K562 (cell line): ENCODE results near the gene ACP4. TPM values are rescaled to one million over a fixed set of nuclear protein-coding genes. Genes with fewer than 3 reads are reported as not detected.
"Not testable (repeated sequence)": the region's sequence is repeated elsewhere in the genome, so short reads cannot be mapped to it uniquely, and the experiment has no call there.

Experiments used
- ATAC-seq: fragments of 200-7000 bp; cut with Tn5 transposase; 3 replicates; pipeline ENCODE4 v1.9.1; 2020; ENCODE audit warnings: moderate library complexity
- BruUV-seq: library from RNA; stranded (reverse); fragments of 400-500 nt; replicated peaks from 2 replicates; lab custom pipeline; 2021; lab: Mats Ljungman, UMichigan
- CTCF ChIA-PET: fragments of 300-600 bp; formaldehyde crosslinking; extraction: SDS; loops from one replicate; lab custom pipeline; 2021; ENCODE audit warnings: low intra/inter-chr PET ratio; lab: Yijun Ruan, JAX
- POLR2A ChIA-PET: fragments of 300-600, 350-650 bp; sonication (Branson Sonifier 250); formaldehyde crosslinking; extraction: SDS; loops from one replicate; lab custom pipeline; 2021; ENCODE audit warnings: antibody characterized with exemption, inconsistent platforms; lab: Yijun Ruan, JAX
- DNase-seq, 4 experiments: peaks; one replicate each; pipeline versions ENCODE4 v3.0.0 to v3.0.0-alpha.2; 2011 to 2018; ENCODE audit warnings: low spot score in 3 of 4, mixed read lengths in 3 of 4; ENCODE audit errors: extremely low read depth in 1 of 4
- FAIRE-seq: peaks from 2 replicates; lab custom pipeline; 2011; peaks lifted over from hg19 to GRCh38; lab: Jason Lieb, UNC
- H2AFZ ChIP-seq: 2 replicates; pipeline ENCODE4 v1.6.0; 2011; ENCODE audit warnings: low read depth, low read length, control low read depth, inconsistent platforms
- H3K27ac ChIP-seq: fragments of 200-600 bp; 3 replicates; pipeline ENCODE4 v1.8.0; 2011; ENCODE audit warnings: low read depth, mild to moderate bottlenecking, control low read depth, inconsistent platforms, low read length, moderate library complexity, mixed read lengths; ENCODE audit errors: extremely low read depth
- H3K27me3 ChIP-seq, 2 experiments: fragments of 300-600 bp in 1 of 2; 2 replicates in 1 of 2; 3 replicates in 1 of 2; pipeline versions ENCODE4 v1.6.0 to v1.8.0; 2011; ENCODE audit warnings: inconsistent platforms in 2 of 2, low read length in 2 of 2, mild to moderate bottlenecking in 1 of 2, mixed read lengths in 1 of 2, moderate library complexity in 1 of 2; ENCODE audit not compliant: control insufficient read depth in 2 of 2, insufficient read depth in 2 of 2
- H3K36me3 ChIP-seq: fragments of 300-600 bp; 3 replicates; pipeline ENCODE4 v1.8.0; 2011; ENCODE audit warnings: mild to moderate bottlenecking, low read length, inconsistent platforms; ENCODE audit not compliant: control insufficient read depth, insufficient read depth
- H3K4me1 ChIP-seq, 2 experiments: fragments of 200-600 bp in 1 of 2; replicated peaks in 1 of 2; 2 replicates in 1 of 2; 3 replicates in 1 of 2; pipeline versions ENCODE4 v1.5.1 to v1.8.0; 2011; ENCODE audit warnings: inconsistent platforms in 2 of 2, low read length in 2 of 2, mild to moderate bottlenecking in 1 of 2, mixed read lengths in 1 of 2, moderate library complexity in 1 of 2; ENCODE audit not compliant: control insufficient read depth in 2 of 2, insufficient read depth in 2 of 2
- H3K4me2 ChIP-seq: 2 replicates; pipeline ENCODE4 v1.6.1; 2011; ENCODE audit warnings: low read length, control low read depth, inconsistent platforms, mixed read lengths; ENCODE audit not compliant: insufficient read depth
- H3K4me3 ChIP-seq: fragments of 200-600 bp; sonication (generic), shearing (Covaris generic); 2 replicates; pipeline ENCODE4 v1.5.1; 2016; ENCODE audit warnings: control low read depth, inconsistent platforms
- H3K79me2 ChIP-seq: fragments of 200-600 bp; 3 replicates; pipeline ENCODE4 v1.8.0; 2011; ENCODE audit warnings: low read length, inconsistent platforms; ENCODE audit not compliant: control insufficient read depth, insufficient read depth
- H3K9ac ChIP-seq, 2 experiments: 2 replicates each; pipeline versions ENCODE4 v1.6.0 to v1.6.1; 2011; ENCODE audit warnings: low read depth in 2 of 2, low read length in 2 of 2, control low read depth in 1 of 2, inconsistent platforms in 1 of 2, mild to moderate bottlenecking in 1 of 2, mixed read lengths in 1 of 2; ENCODE audit not compliant: insufficient read depth in 1 of 2
- H3K9me1 ChIP-seq: one replicate; pipeline ENCODE4 v1.6.0; 2011; ENCODE audit warnings: inconsistent platforms, mild to moderate bottlenecking, low read length, moderate library complexity; ENCODE audit not compliant: control insufficient read depth, insufficient read depth
- H3K9me3 ChIP-seq: replicated peaks from 2 replicates; pipeline ENCODE4 v1.5.1; 2011; ENCODE audit warnings: low read depth, low read length, inconsistent platforms; ENCODE audit not compliant: control insufficient read depth, insufficient read depth
- H4K20me1 ChIP-seq: replicated peaks from 2 replicates; pipeline ENCODE4 v1.6.1; 2011; ENCODE audit warnings: low read length, inconsistent platforms, mixed read lengths; ENCODE audit not compliant: control insufficient read depth, insufficient read depth
- TFE3 ChIP-seq: fragments of 450-650 bp; formaldehyde crosslinking; IDR thresholded peaks from 2 replicates; pipeline ENCODE4 v1.4.0; 2020; ENCODE audit warnings: mild to moderate bottlenecking, mixed read lengths
- YY1 ChIP-seq, 3 experiments: IDR thresholded peaks; 2 replicates each; pipeline ENCODE4 v1.6.1; 2011; ENCODE audit warnings: low read length in 2 of 3, mild to moderate bottlenecking in 2 of 3, moderate library complexity in 2 of 3, borderline replicate concordance in 1 of 3, control low read depth in 1 of 3, low read depth in 1 of 3; ENCODE audit not compliant: insufficient read depth in 3 of 3, insufficient replicate concordance in 2 of 3, control insufficient read depth in 1 of 3, insufficient read length in 1 of 3; ENCODE audit errors: extremely low read depth in 1 of 3
- ZNF354B ChIP-seq: fragments of 250-450 bp; sonication (Bioruptor Pico); IDR thresholded peaks from 2 replicates; pipeline ENCODE4 v1.4.0; 2020
- WGBS: fragments of 100-300 bp; shearing (Covaris generic); methylation state at CpG from one replicate; pipeline ENCODE4 v1.1.6; 2016; ENCODE audit warnings: low coverage, mixed read lengths; ENCODE audit not compliant: insufficient coverage; ENCODE audit errors: missing lambda C conversion rate; 5-methylcytosine and 5-hydroxymethylcytosine counted together
- in situ Hi-C: fragments of 300-500 bp; cut with MboI; formaldehyde crosslinking; loops from 4 replicates; pipeline ENCODE4 v1.15.0; 2018; ENCODE audit warnings: inconsistent platforms, mixed read lengths
- intact Hi-C: fragments of 100-400 bp; cut with micrococcal nuclease; formaldehyde crosslinking; loops from 2 replicates; pipeline ENCODE4 v1.14.2; 2022
- polyA plus RNA-seq, 8 experiments: library from polyadenylated mRNA; depleted of rRNA in 4 of 8; stranded (reverse) in 5 of 8; unstranded in 3 of 8; fragments of >200 nt; fragmentation: Nextera tagmentation in 2 of 8; fragmentation: Illumina TruSeq in 1 of 8; extraction: Ambion mirVana in 2 of 8; extraction: Trizol in 1 of 8; gene quantifications; 2 replicates each; pipeline versions ENCODE4 v1.2.1 to v1.2.3, GENCODE V29; 2011 to 2014; ENCODE audit warnings: inconsistent platforms in 1 of 8, missing spikeins in 1 of 8
- total RNA-seq, 7 experiments: library from RNA; depleted of rRNA in 6 of 7; stranded (reverse); fragments of >200 nt in 6 of 7; fragmentation: Illumina TruSeq in 2 of 7; extraction: Trizol in 2 of 7; gene quantifications; 2 replicates each; pipeline versions ENCODE4 v1.2.1 to v1.2.3, GENCODE V29; 2011 to 2021; ENCODE audit warnings: low replicate concordance in 1 of 7

Gene ACP4
- total and polyA plus RNA-seq, 9 of the 15 experiments (the other 6 are each of a cell fraction or from before 2014, with no cell fraction given), result not detected

GRCh38 chr19:50745221-50745620 is 45.0 kb upstream of the ACP4 start:
- in situ Hi-C loops, result no loop called here
- no peak for FAIRE-seq
- ATAC-seq, result no peak
- Histone ChIP-seq H3K9me3 (peaks cover 4% of the 10 kb centered on the region; the same call in 1 of the 2 replicates), H3K4me3 (no peak overlapping the region), H2AFZ (no peak overlapping the region), H3K36me3 (no peaks in the 10 kb centered on the region), H4K20me1 (no peaks in the 10 kb centered on the region), H3K4me1 (peaks cover 35 to 46% of the 10 kb centered on the region in 2 experiments), H3K9me1 (no peaks in the 10 kb centered on the region), H3K27me3 (no peaks in the 10 kb centered on the region), H3K79me2 (no peaks in the 10 kb centered on the region), H3K9ac (no peak overlapping the region), H3K4me2 (no peak overlapping the region), H3K27ac (no peak overlapping the region)
- DNase-seq, result no peak
- ChIA-PET POLR2A (no interaction called here), CTCF (no interaction called here)
- TF ChIP-seq YY1 (IDR thresholded peaks at IDR 0.05; ENCODE audit: borderline replicate concordance in 1 of 3, control insufficient read depth in 1 of 3, extremely low read depth in 1 of 3, insufficient read depth in 3 of 3, insufficient read length in 1 of 3, insufficient replicate concordance in 2 of 3, low read depth in 1 of 3, low read length in 2 of 3) (no peak), TFE3 (CRISPR knock-in tag) (peak; percentile 8; the same call in 1 of the 2 replicates), ZNF354B (no peak)
- WGBS, result 92% methylated on average over 8 of the region's 10 CpGs
- no TSS peak for BruUV-seq
- intact Hi-C loops, result no loop called here

- POLR2A ChIA-PET, result interaction anchor here (0.6 kb wide), 1 partner anchor 82 kb away, joined by 3 read pairs; no protein-coding TSS in a partner anchor
- BruUV-seq, H3K9ac ChIP-seq, in situ Hi-C loops, H3K27me3 ChIP-seq, H3K9me3 ChIP-seq, DNase-seq, H3K79me2 ChIP-seq, CTCF ChIA-PET, FAIRE-seq, H4K20me1 ChIP-seq, ATAC-seq, H2AFZ ChIP-seq, H3K4me3 ChIP-seq, H3K36me3 ChIP-seq, H3K9me1 ChIP-seq, H3K27ac ChIP-seq, intact Hi-C loops, H3K4me2 ChIP-seq: not testable (repeated sequence)
- H3K4me1 ChIP-seq, result peaks cover 17 to 28% of the 10 kb centered on the region in 2 experiments
- WGBS, result 94% methylated on average over 13 of the region's 14 CpGs
Observed at GRCh38 chr19:50747141-50747540, 43.1 kb upstream of the ACP4 start.
